ENCODE data around the gene DACT2.
"Not testable (repeated sequence)": the region's sequence is repeated elsewhere in the genome, so short reads cannot be mapped to it uniquely, and the experiment has no call there.

The DACT2 gene

DNA sequence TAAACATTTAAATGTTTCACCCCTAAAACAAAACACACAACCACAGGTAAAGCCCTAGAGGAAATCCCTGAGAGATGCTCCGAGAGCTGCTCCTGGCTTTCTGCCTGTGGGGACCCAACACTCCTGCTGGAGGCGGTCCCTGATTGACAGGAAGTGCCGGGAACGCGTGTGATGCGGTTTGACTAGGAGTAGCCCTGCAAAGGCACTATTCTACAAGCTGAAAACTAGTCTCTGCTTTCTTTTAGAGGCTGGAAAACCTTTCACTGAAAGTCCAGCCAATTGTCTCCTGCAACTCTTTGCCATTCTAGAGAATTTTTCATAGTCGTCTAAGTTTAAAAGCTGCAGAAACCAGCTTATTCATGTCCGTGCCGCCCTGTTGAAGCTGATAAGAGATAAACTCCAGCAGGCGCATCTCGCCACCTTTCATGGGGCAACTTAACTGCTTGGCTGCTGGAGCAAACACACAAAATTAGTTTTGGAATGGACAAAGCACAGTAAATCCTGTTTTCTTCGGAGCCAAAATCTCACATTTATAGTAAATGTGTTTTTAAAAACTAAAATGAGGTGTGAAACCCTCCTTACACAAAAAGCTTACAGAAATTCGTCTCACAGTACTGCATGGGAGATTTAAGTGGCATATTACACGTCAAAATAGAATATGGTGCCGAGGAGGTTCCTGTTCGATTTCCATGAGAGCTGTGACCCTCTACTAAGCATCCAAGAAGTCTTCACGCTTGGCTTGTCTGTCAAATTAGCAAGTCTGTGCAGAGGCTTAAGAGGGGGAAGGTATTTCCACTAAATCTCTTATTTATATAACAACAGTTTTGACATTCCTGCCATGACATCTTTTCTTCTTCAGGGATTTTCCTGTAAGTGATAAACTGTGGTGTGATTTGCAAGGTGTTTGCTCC is 46.9 kb downstream of the DACT2 start:
- no peak for DNase-seq (ENCODE audit: extremely low read depth, low read depth)
- H3K4me3 ChIP-seq (replicated peaks; ENCODE audit: low read depth, low read length), result no peak overlapping the region
- TF ChIP-seq, protein P1, sequence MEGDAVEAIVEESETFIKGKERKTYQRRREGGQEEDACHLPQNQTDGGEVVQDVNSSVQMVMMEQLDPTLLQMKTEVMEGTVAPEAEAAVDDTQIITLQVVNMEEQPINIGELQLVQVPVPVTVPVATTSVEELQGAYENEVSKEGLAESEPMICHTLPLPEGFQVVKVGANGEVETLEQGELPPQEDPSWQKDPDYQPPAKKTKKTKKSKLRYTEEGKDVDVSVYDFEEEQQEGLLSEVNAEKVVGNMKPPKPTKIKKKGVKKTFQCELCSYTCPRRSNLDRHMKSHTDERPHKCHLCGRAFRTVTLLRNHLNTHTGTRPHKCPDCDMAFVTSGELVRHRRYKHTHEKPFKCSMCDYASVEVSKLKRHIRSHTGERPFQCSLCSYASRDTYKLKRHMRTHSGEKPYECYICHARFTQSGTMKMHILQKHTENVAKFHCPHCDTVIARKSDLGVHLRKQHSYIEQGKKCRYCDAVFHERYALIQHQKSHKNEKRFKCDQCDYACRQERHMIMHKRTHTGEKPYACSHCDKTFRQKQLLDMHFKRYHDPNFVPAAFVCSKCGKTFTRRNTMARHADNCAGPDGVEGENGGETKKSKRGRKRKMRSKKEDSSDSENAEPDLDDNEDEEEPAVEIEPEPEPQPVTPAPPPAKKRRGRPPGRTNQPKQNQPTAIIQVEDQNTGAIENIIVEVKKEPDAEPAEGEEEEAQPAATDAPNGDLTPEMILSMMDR (IDR thresholded peaks at IDR 0.05; ENCODE audit: low read depth, low read length, missing control alignments), result no peak

DNA sequence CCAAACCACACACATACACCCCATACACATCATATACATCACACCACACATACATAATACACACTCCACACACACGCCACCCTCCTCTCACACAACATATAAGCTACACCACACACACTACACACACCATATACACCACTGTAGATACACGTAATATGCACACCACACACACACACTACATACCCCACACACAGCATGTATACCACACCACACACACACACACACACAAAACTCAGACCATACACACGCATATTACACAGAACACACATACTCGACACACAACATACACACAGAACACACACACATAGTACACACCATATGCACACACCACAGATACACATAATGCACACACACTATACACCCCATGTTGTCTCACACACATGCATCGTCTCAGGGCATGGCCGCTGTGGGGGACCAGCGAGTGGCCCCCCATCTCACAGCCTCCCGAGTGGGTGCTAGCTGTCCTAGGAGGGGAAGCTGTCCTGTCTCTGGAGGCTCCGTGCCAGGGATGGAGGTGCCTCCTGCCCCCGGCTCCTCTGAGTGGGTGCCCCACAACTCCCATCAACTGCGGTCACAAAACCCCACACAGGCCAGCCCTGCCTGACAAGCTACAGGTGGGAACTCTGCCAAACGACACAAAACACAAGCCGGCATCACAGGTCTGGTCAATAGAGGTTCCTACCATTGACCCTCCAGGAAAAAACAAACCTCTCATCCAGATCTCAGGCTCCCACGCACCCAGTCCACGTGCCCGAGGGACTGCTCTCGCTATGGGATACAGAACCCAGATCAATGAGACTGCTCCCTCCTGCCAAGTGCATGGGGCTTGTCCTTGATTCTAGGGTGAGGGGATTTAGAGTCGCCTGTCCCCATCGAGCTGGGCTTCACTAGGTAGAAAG is 49.1 kb downstream of the DACT2 start:
- DNase-seq (ENCODE audit: extremely low read depth, low read depth), result no peak
- no peak overlapping the region for H3K4me3 ChIP-seq (replicated peaks; ENCODE audit: low read depth, low read length)
- TF ChIP-seq, protein P1 (IDR thresholded peaks at IDR 0.05; ENCODE audit: low read depth, low read length, missing control alignments), result no peak

DNA sequence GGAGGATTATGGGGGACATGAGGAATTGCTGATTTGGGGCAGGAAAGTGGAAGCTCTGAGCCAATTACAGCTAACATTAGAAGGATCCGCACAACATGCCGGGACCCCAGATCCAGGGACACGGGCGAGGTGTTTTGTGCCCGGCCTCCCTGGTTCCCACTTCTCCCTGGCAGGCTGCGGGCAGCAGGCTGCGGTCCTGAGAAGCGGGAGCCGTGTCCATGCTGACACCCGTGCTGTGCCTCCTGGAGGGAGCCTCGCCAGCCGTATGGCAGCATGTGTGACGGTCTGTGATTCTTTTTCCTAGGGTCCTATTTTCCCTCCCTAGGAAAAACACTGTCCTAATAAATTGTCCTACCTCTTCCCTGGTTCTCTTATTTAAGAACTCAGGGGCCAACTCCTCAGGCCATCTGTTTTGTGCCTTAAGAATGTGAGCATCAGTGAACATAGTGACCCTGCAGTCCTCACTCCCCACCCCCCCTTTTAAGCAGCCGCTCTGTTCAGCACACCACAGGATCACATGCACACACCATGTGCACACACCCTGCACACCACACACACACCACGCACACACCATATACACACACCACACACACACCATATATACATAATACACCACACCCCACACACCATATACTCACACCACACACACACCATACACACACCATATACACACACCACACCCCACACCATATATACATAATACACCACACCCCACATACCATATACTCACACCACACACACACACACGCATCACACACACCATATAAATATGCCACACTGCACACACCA is 49.9 kb downstream of the DACT2 start:
- TF ChIP-seq, protein P1 (IDR thresholded peaks at IDR 0.05; ENCODE audit: low read depth, low read length, missing control alignments), result no peak
- H3K4me3 ChIP-seq (replicated peaks; ENCODE audit: low read depth, low read length), result no peak overlapping the region
- DNase-seq (ENCODE audit: extremely low read depth, low read depth), result no peak

DNA sequence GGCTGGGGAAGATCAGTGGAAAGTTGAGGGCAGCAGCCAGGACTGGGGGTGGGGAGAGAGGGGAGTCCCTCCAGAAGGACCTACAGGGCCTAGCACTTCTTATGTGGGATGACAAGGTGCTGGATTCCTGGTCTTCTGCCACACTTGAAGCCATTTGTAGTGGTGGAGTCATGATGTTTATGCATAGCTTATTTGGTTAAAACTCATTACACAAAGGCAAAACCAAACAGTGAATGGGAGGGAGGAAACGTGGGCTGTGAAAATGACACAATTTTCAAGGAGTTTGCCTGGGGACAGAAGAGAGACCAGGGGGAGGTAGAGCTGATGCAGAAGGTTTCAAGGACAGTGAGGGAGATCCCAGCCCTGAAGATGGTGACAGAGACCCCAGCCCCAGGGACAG is 50.8 kb downstream of the DACT2 start:
- no peak for DNase-seq (ENCODE audit: extremely low read depth, low read depth)
- H3K4me3 ChIP-seq (replicated peaks; ENCODE audit: low read depth, low read length), result no peak overlapping the region
- TF ChIP-seq, protein P1 (IDR thresholded peaks at IDR 0.05; ENCODE audit: low read depth, low read length, missing control alignments), result no peak

DNA sequence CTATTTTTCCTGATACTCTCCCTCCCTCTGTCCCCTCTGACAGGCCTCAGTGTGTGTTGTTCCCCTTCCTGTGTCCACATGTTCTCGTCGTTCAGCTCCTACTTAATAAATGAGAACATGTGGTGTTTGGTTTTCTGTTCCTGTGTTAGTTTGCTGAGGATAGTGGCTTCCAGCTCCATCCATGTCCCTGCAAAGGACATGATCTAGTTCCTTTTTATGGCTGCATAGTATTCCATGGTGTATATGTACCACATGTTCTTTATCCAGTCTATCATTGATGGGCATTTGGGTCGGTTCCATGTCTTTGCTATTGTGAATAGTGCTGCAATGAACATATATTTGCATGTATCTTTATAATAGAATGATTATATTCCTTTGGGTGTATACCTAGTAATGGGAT is 51.8 kb downstream of the DACT2 start:
- H3K4me3 ChIP-seq (replicated peaks; ENCODE audit: low read depth, low read length); DNase-seq (ENCODE audit: extremely low read depth, low read depth): not testable (repeated sequence)

DNA sequence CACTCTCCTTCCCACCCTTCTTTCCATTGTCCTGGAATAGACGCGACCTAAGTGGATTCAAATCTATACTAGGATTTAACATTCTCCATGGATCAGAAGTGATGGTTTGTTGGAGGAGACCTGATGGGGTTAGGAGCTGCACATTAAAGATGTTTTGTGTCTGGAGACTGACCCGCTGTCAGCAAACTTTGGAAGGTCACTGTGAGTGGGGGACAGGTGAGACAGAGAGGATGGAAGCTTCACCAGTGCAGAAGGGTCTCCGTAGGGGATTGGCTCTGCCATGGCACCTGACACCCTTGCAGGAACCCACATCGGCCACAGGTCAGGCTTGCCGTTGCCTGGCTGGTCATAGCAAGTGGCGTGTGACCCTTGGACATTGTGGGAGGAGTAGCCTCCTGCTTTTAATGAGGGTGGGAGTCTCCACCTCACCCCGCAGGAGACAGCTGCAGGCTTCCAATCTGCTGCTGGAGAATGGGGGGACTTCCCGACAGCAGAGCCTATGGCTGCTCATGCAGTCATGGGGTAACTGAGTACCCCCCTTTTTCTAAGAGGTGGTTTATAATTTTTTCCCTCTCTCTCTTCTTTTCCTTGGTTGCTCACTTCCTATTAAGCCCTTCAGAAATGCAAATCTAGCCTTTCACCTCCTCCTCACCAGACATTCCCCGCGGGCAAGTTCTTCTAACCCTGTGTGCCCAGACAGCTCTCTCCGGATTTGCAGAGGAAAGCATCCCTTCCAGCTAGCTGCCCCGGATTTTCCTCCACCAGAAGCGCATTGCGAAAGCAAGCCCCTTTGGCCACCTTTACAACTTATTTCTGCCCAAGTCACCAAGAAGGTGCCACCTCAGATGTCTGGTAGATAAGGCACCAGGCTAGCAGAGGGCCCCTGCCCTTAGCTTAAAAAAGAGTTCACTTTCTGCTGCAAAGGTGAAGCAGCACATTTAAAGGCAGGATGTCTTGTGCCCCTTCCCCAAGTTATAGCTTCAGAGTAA is 53.5 kb downstream of the DACT2 start:
- no peak overlapping the region for H3K4me3 ChIP-seq (replicated peaks; ENCODE audit: low read depth, low read length)
- DNase-seq (ENCODE audit: extremely low read depth, low read depth), result no peak
- TF ChIP-seq, protein P1 (IDR thresholded peaks at IDR 0.05; ENCODE audit: low read depth, low read length, missing control alignments), result no peak
